ENCODE measurements around the gene SEZ6.

SEZ6 gene

DNA sequence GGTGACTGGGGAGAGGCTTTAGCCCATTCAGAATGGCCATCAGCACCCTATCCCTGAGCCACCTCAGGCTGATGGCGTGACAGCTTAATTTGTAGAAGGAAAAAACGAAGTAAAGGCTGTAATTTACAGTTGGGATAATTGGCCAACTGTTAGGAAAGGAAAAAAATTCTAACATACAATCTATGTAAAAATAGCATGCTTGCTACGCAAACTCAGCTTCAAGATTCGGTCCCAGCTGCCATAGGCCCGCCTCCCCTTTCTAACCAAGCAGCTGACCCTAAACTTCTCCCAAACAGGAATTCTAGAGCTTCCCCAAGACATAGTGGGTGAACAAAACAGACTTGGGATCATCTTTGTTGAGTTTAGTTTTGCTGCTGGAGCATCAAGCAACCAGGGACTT, 4.9 kb downstream of the SEZ6 start:
- DNase-seq: no peak

DNA sequence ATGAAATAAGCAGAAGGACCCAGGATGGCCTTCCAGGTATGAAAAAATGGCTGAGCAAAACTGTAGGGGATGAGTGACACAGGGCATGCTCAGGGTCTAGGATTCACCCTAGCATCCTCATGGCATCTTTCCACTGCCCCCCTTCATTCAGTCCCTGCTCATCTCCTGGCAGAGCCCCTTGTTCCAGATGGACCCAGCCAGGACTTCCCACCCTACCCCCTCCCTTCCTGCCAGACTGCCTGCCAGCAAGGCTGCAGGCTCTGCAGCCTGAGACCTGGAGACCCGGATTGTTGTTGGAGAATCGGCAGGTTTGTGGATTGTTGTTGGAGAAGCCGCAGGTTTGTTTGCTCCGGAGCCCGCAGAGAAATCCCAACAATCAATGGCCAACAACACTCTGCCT, 6.6 kb downstream of the SEZ6 start:
- DNase-seq: no peak

DNA sequence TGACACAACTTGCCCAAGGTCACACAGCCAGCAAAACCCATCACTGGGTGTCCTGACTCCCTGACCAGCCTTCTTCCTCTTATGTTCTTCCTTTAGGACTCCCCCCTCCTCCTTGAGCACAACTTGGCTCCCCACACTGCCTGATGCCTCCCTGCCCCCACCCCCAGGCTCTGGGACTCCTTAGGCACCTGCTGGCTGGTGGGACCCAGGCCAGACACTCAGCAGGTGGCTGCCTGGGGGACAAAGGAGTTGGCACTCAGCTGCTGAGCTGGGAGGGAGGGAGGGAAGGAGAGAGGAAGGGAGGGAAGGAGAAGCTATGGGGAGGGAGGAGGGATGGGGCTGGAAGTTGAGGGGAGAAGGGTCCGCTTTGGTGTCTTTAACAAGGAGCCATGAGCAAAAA, 8.0 kb downstream of the SEZ6 start:
- peak; percentile 67 for DNase-seq

DNA sequence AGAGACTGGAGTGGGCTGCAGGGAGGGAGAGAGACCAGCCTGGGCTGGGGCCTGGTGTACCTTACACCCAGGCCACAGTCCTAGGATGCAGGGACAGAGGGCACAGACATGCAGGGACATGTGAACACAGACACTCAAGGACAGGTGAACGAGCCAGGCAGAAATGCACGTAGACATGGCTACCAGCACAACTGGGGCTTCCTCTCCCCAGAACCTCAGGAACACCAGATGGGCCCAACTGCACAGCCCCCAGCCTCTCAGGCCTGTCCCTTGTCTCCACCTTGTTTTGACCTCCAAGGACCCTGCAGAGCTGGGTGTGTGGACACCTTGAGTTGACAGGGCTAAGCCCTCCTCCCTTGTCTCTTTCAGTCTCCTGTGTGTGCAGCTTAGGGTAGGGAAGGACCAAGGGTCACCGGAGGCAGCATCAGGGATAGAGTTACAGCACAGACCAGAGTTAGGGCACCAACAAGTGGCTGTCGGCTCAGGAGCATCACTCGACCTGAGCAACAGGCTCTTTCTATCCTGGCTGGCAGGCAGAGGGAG, 9.2 kb downstream of the SEZ6 start:
- no peak for DNase-seq

DNA sequence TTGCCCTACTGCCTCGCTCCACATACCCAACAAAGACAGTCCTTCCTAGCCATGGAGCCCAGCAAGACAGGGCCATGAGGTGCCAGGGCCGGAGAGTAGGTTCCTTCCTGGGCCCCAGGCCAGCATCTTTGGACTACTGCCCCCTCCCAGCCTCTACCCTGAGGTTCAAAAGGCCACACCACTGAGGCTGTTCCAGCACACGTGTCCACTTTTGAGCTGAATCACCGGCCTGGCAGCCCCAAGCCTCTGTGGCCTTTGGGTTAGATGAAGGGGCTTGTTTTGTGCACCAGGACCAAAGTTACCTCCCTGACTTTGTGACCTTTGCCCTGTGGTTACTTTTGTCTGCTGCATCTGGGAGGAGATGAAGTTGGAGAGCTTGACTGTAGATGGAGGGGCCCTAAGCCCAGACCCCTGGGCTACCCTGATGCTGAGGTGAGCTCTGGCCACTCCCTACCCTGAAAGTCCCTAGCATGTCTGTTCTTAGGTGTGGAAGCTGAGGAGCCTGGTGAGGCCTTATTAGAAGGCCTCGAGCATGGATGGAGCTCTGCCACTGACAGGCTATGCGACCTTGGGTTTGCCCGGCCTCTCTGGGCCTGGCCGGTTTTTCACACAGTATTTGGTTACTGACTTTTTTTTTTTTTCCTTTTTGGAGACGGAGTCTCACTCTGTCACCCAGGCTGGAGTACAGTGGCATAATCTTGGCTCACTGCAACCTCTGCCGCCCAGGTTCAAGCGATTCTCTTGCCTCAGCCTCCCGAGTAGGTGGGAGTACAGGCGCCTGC, 12.0 kb downstream of the SEZ6 start:
- no peak for DNase-seq

DNA sequence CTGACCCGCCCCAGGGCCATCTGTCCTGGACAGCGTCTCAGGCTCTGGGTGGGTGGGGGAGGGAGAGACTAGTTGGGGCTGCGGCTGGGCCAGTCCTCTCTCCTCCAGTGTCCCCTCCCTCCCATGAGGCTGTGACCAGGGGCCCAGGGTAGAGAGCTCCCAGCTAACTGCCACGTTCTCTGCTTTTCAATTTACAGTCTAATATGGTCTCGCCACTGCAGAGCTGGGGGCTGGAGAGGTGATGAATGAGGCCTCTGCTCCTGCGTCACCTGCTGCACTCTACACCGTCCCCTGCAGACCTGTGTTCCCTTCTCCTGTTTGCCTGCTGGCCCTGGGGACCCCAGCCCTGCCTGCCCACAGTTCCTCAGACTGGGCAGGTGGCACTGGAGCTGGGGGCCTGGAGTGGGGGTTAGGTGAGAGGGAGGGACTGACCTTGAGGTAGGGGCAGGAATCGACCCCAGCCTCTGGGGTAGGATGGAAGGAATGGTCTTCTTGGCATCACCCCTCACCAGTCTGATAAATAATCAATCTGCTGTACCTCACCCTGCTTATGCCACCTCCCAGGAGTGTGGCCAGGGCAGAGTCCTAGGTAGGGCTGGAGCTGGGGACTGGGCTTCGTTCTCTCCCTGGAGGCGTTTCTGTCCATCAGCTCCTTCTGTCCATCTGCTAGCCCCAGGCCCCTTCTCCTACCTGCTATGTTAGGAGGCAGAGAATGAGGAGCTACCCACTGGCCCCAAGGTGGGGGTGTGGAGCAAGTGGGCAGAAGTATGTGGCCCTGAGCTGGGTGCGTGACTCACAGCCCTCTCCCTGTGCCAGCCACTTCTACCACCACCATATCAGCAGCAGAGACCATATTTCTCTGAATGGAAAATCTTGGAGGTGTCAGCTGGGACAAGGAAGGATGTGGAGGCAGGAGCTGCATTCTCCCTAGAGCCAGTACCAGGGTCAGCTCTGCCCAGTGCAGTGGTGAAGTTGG, 12.9 kb downstream of the SEZ6 start:
- DNase-seq: no peak

DNA sequence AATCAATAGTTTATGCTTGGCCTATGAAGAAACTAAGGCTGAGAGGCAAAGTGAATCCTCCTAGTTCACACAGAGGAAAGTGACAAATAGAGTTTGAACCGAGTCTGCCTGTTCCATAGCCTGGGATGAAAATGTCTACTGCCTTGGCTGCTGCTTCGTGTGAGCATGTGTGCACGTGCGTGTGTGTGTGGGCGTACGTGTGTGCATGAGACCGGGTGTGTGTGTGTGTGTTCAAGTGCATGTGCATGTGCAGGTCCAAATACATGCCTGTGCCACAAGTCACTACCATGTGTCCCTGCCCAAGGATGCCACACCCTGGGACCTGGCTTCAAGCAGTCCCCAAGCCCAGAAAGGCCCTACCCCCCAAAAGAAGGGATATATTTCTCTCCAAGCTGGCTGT, 13.6 kb downstream of the SEZ6 start:
- no peak for DNase-seq

DNA sequence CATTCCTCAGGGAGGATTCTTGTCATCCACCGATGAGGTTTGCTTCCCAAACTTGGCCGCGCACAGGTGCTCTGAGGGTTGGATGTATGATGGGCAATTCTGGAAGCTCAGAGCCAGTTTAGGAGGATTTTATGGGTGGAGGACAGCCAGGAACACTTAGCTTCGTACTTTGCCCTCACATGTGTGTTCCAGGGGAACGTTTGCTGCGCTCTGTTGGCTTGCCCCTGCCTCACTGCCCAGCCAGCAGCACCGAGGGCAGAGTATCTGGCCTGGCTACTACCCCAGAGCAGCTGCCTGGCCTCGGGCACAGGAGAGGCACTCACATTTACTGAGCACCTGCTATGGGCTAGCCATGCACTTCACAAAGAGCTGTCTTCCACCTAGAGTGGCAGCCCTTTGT, 14.1 kb downstream of the SEZ6 start:
- DNase-seq: no peak

DNA sequence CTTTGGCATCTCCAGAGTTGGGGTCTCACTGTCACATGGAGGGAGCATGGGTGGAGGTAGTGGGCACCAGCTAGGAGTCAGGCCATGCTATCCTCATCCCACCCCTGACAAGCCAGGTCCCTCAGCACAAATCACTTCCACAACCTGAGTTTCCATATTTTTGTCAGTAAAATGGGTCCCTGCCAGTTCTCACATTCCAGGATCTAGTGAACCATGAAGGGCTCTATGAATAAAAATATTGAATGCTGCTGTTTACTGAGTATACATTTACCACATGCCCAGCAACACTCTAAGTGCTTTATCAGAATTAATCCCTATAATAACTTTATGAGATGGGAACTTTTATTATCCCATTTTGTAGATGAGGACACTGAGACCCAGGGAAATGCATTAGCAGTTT, 16.8 kb downstream of the SEZ6 start:
- DNase-seq: no peak

DNA sequence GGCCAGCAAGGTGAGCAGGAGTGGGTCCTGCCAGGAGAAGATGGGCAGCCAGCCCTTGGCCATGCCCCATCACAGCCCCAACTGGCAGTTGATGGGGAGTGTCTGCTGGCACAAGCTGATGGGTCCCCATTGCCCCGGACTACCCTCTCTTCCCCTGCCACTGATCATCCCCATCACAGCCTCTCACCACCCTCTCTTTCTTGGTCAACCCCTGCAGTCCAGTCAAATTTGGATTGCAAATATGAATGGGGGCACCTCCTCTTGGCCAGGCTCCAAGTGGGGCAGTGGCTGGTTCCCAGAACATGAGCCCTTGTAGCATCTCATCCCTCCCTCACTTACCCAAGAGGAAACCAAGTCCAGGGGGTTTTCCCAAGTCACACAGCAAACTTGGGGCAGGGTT, 17.4 kb downstream of the SEZ6 start:
- no peak for DNase-seq

DNA sequence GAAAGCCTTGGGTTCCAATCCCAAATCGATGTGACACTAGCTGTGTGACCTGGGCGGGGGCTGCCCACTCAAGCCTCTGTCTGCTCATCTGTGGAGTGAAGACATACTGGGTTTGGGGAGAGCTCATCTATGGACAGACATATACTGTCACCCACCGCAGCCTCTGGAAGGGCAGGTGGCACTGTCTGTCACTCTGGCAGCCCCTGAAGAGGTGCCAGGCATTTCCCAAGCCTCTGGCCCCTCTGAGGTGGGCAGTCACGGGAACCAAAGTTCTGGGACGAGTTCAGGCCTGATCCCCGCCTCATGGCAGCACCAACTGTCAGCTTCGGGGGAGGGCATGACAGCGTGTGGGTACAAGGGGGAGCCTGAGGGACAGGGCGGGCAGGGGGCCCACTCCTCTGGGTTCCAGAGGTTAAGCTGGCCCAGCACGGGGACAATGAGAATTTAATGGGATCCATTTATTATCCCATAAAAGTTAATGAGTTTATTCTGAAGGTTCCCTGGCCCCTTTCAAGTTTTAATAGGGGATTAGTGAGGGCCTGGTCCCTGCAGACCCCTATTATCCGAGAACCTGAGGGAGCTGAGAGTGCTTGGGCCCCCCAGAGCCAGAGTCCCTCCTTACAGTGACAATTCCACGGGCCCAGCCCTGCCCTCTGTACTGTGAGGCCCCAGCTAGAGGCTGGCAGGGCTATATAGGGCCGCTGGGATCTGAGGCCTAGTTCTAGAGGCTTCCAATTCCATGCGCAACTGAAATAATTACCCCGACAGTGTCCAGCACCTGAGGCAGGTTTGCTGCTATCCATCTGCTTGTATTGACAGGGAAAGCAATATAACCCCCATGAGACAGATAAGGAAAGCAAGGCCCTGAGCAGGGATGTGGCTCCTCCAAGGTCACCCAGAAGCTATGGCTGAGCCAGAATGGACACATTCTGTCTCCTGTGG, 18.8 kb downstream of the SEZ6 start:
- no peak for DNase-seq

DNA sequence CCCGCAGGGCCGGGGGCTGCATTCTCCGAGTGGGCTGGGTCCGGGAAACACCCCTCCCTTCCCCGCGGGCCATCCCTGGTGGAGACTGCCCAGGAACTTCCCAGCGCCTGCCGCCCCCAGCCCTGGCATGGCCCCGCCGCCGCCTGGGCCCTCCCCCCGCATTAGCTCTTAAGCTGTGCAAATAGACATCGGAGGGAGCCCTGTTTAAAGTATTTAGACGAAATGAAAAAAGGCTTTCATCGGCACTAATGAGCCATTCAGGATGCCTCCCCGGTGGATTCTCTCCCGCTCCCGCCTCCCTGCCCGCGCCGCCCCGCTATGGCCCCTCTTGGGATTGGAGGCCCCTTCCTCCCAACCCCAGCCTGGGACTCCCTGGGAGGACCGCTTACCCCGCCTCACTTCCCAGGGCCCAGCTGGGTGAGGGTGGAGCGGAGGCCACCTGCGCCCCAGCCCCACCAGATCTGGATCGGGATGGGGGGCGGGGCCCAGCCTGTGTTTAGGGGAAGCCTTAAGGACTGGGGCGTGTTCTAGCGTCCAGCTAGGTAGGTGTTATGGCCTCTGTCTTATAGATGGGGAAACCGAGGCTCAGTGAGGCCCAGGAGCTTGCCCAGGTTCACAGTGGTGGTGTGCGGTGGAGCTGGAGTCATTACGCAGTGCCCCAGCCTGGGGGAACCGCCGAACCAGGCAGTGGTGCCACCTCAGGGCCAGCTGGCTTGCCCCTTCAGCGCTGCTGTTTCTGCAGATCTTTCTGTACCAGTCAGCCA, 19.7 kb downstream of the SEZ6 start:
- DNase-seq: no peak

DNA sequence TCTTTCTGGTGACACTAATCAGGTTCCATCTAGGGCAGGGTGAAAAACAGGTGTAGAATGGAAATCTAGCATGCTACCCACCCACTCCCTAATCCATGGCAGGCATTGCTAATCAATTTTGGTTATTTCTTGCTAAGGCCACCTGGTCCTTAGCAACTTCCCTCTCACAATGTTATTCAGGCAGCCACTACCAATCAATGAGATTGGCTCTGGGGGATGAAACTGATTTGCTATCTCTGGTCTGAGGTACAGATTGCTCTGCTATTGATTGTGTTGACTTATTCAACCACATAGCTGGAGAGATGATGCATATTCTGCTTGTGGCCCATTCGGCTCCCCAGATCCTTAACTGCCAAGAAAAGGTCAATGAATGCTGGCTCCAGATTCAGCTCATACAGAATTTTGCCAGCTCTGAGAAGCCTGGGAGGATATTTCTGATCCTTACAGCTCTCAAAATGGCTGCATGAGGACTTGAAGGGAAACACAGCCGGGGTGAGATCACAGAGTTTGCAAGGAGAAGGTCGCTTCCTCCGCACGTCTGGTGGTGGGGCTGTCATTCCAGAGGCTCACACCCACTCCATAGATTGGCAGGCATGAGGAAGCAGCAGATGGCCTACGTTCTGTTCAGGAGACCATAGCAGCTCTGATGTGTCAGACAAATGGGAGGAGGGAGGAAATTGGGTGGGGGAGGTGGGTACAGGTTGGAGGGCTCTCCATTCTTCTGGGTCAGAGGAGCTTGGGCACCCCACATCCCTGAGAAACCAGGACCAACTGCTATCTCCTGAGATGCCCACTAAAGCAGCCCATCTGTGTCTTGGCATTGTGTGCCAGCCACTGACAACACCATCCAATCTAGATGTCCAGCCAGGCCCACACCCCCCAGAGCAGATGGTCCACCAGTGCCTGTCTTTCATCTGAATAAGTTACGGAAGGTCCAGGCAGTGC, 22.3 kb downstream of the SEZ6 start:
- DNase-seq: no peak

DNA sequence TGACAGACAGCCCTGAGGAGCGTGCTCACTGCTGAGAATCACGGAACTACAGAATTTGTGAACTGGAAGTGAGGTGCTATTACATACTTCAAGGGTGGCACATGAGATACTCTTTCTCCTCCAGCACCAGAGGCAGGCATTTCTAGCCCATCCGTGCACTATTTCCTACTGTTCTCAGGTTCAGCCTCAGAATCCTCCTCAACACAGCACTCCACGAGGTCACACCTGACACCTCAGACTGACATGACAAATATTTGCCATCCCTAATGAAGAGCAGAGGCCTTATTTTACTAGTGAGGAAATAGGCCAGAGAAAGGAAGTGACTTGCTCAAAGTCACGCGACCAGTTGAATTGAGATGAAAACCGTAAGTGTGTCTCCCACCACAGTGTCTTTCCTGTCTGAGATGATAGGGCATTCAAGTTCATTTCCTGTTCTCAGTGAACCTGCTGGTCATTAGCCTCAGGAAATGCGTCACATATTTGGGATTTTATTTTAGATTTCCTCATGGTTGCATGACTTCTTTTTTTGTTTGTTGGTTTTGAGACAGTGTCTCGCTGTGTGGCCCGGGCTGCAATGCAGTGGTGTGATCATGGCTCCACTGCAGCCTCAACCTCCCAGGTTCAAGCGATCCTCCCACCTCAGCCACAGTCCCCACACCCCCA, 23.6 kb downstream of the SEZ6 start:
- no peak for DNase-seq

DNA sequence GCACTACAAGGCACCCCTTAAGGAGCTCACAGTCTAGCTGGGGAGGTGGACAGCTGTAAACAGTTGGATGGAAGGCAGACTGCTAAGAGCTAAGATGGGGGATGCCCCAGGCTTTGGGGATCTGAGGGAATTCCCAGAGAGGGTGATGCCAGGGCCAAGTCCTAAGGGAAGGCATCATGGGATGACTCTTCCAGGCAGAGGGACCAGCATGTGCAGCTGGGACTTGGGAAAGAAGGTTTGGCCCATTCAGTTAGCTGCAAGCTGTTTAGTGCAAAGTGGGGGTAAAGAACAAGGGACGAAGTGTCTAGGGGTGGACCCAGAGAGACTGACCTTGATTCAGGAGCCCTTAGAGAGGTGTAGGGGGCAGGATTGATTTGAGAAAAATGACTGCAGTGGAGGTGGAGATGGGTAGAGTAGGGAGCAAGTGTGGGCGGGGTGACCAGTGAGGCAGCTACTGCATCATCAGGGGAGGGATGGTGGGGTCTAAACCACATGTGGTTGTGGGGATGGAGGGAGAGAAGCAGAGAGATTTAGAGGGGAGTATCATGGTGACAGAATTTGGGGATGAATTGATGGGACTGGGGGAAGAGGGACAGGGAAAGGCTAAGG, 27.4 kb downstream of the SEZ6 start:
- no peak for DNase-seq

DNA sequence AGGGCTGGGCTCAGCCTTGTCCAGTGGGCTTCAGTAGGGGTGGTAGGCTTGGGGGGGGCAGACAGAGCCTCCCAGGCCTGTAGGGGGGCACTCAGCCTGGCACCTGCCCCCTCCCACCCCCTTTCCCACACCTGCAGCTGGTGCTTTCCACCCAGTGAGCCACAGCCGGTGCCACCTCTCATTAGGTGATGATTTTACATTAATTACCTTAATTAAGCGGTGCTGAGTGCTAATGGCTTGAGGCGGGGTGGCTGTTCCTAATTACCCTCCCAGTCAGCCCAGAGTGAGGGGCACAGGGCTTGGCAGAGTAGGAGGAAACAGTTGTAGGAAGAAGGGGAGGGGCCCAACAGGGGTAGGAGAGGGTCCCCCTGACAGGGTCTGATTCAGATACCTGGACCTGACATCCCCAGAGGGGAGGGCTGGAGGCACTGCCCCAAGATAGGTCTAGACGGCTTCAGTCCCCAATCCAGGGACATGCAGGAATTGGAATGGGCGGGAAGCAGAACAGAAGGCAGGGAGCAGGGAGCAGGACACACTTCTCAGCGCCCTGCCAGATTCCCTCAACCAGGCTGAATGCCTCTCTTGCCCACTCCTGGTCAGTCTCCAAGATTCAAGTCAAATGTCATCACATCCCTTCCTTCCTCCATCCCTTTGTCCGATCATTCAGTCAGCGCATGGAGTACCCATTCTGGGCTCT, 28.0 kb downstream of the SEZ6 start:
- no peak for DNase-seq

DNA sequence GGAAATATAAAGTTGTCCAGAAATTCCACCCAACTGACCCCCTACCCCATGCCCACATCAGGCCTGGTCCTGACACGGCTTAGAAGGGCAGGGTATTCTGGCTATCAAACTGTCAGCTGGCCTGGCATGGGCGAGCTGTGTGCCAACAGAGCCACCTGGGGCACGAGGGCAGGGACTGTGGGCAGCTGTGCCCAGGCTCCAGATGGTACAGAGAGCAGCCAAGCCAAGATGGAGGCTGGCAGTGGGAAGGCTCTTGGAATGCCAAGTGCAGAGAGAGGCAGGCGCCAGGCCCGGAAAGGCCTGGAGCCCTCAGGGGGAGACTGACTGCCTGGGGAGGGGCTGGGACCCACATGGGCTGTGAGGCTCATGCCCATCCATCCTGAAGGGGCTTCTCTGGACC, 30.2 kb downstream of the SEZ6 start:
- DNase-seq: no peak

DNA sequence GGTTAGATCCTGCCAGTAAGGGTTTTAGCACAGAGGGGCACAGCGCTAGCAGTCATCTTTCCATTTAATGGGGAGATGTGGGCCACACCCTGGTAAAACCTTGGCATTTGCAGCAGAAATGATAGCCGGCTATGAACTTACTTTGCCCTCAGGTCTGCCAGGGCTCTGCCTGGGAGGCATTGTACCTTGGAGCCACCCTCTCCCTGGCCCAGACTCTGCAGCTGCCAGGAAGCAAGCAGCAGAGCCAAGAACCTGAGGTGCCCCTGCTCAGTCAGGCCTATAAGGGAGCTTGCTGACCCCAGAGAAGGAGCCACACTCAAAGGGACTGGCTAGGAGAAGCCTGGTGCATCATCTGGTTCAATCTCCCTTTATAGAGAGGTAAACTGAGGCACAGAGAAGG, 30.8 kb downstream of the SEZ6 start:
- DNase-seq: no peak

DNA sequence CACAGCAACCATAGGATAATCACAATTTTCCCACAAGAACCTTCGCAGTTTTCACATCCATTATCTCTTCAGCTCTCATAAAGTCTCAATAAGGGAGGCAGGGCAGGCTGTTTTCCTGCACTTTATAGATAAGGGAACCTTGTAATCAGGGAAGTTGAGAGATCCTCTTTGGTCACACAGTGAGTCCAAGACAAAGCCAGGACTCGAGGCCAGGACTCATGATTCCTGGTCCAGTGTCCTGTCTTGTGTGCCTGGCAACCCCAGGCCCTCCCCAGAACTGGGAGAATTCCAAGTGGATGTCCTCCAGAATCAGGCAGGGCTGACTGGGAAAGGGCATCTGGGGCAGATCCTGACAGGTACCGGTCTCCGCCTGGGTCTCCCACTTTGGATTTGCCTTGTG, 31.4 kb downstream of the SEZ6 start:
- no peak for DNase-seq
